Measurements from ENCODE around the gene RAPGEF4.

DNA sequence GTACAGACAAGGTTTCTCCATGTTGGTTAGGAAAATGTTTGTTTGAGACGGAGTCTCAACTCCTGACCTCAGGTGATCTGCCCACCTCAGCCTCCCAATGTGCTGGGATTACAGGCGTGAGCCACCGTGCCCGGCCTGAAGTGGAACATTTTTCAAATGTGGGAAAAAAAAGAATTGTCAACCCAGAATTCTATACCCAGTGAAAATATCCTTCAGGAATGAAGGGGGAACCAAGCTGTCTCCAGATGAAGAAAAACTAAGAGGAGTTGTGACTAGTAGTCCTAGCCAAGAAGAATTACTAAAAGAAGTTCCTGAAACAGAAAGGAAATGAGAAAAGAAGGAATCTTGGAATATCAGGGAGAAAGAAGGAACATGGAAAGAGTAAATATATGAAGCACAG lies 25.7 kb downstream of the RAPGEF4 start:
- TF ChIP-seq SIN3A (IDR thresholded peaks at IDR 0.05; ENCODE audit: low read depth) (no peak), YY1 (IDR thresholded peaks at IDR 0.05; ENCODE audit: extremely low read depth, insufficient replicate concordance, low read depth, low read length) (no peak), FOSL1 (IDR thresholded peaks at IDR 0.05; ENCODE audit: low read depth) (no peak), POLR2A (IDR thresholded peaks at IDR 0.05; ENCODE audit: borderline replicate concordance, extremely low read depth, insufficient read depth, insufficient read length) (no peak), TCF7L2 (IDR thresholded peaks at IDR 0.05; ENCODE audit: borderline replicate concordance, extremely low read depth, insufficient read depth, insufficient read length) (no peak), EZH2 (IDR thresholded peaks at IDR 0.05) (no peak), ZFX (IDR thresholded peaks at IDR 0.05) (no peak), POLR2AphosphoS5 (IDR thresholded peaks at IDR 0.05; ENCODE audit: low read depth, low read length) (no peak), SP1 (IDR thresholded peaks at IDR 0.05; ENCODE audit: low read depth) (no peak)
- TF ChIP-seq, protein P1, sequence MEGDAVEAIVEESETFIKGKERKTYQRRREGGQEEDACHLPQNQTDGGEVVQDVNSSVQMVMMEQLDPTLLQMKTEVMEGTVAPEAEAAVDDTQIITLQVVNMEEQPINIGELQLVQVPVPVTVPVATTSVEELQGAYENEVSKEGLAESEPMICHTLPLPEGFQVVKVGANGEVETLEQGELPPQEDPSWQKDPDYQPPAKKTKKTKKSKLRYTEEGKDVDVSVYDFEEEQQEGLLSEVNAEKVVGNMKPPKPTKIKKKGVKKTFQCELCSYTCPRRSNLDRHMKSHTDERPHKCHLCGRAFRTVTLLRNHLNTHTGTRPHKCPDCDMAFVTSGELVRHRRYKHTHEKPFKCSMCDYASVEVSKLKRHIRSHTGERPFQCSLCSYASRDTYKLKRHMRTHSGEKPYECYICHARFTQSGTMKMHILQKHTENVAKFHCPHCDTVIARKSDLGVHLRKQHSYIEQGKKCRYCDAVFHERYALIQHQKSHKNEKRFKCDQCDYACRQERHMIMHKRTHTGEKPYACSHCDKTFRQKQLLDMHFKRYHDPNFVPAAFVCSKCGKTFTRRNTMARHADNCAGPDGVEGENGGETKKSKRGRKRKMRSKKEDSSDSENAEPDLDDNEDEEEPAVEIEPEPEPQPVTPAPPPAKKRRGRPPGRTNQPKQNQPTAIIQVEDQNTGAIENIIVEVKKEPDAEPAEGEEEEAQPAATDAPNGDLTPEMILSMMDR (IDR thresholded peaks at IDR 0.05 in 2 of 3, conservative IDR thresholded peaks at IDR 0.05 in 1 of 3; ENCODE audit: borderline replicate concordance in 1 of 3, insufficient read depth in 1 of 3, low read depth in 2 of 3, low read length in 2 of 3): no peak
- TF ChIP-seq, protein P2, sequence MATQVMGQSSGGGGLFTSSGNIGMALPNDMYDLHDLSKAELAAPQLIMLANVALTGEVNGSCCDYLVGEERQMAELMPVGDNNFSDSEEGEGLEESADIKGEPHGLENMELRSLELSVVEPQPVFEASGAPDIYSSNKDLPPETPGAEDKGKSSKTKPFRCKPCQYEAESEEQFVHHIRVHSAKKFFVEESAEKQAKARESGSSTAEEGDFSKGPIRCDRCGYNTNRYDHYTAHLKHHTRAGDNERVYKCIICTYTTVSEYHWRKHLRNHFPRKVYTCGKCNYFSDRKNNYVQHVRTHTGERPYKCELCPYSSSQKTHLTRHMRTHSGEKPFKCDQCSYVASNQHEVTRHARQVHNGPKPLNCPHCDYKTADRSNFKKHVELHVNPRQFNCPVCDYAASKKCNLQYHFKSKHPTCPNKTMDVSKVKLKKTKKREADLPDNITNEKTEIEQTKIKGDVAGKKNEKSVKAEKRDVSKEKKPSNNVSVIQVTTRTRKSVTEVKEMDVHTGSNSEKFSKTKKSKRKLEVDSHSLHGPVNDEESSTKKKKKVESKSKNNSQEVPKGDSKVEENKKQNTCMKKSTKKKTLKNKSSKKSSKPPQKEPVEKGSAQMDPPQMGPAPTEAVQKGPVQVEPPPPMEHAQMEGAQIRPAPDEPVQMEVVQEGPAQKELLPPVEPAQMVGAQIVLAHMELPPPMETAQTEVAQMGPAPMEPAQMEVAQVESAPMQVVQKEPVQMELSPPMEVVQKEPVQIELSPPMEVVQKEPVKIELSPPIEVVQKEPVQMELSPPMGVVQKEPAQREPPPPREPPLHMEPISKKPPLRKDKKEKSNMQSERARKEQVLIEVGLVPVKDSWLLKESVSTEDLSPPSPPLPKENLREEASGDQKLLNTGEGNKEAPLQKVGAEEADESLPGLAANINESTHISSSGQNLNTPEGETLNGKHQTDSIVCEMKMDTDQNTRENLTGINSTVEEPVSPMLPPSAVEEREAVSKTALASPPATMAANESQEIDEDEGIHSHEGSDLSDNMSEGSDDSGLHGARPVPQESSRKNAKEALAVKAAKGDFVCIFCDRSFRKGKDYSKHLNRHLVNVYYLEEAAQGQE (IDR thresholded peaks at IDR 0.05; ENCODE audit: low read depth): no peak
- TF ChIP-seq, protein P3, sequence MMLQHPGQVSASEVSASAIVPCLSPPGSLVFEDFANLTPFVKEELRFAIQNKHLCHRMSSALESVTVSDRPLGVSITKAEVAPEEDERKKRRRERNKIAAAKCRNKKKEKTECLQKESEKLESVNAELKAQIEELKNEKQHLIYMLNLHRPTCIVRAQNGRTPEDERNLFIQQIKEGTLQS (IDR thresholded peaks at IDR 0.05): no peak
